Measurements from ENCODE around the gene KLHL21. TPM values are rescaled to one million over a fixed set of nuclear protein-coding genes. Genes with fewer than 3 reads are reported as not detected.

The KLHL21 gene
- total and polyA plus RNA-seq, 10 of the 15 experiments (the other 5 are each of a cell fraction or from before 2014, with no cell fraction given): 0.76 to 12.2 (median 5.2) TPM

DNA sequence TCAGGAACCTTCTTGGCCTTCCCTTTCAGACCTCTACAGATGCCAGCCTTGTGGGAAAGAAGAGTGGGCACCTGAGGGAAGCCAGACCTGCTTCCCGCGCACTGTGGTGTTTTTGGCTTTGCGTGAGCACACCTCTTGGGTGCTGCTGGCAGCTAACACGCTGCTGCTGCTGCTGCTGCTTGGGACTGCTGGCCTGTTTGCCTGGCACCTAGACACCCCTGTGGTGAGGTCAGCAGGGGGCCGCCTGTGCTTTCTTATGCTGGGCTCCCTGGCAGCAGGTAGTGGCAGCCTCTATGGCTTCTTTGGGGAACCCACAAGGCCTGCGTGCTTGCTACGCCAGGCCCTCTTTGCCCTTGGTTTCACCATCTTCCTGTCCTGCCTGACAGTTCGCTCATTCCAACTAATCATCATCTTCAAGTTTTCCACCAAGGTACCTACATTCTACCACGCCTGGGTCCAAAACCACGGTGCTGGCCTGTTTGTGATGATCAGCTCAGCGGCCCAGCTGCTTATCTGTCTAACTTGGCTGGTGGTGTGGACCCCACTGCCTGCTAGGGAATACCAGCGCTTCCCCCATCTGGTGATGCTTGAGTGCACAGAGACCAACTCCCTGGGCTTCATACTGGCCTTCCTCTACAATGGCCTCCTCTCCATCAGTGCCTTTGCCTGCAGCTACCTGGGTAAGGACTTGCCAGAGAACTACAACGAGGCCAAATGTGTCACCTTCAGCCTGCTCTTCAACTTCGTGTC, 23.9 kb downstream of the KLHL21 start:
- peaks cover 21% of the 10 kb centered on the region for H3K79me2 ChIP-seq (ENCODE audit: control insufficient read depth, insufficient read depth, low read length)
- ChIA-PET POLR2A (interaction anchor here (0.6 kb wide), 1 partner anchor 1496 kb away, joined by 3 read pairs; no protein-coding TSS in a partner anchor), SMC1A (ENCODE audit: uncharacterized antibody, unreplicated experiment) (interaction anchor here (2.0 kb wide), 1 partner anchor 26 kb away, joined by 5 read pairs; no protein-coding TSS in a partner anchor), CTCF (interaction anchor here (0.8 to 2.1 kb wide), 2 partner anchors 24 to 89 kb away, joined by 5 read pairs; partner anchors contain the start of genes NOL9 and TAS1R1), RAD21 (ENCODE audit: unreplicated experiment) (interaction anchor here (4.7 kb wide), 1 partner anchor 22 kb away, joined by 38 read pairs; the partner anchor contains the start of gene KLHL21)
- H3K36me3 ChIP-seq (ENCODE audit: control insufficient read depth in 2 of 2, insufficient read depth in 2 of 2, low read length in 1 of 2): no peaks in the 10 kb centered on the region
- H3K9me3 ChIP-seq (replicated peaks; ENCODE audit: control insufficient read depth, insufficient read depth, low read length): no peaks in the 10 kb centered on the region
- ATAC-seq: no peak
- H3K4me2 ChIP-seq (ENCODE audit: control insufficient read depth, insufficient read depth): 0 out of 2 replicates have a peak overlapping the region, but pooled peaks have one; percentile 75
- no TSS peak for BruUV-seq (replicated peaks)
- no peak overlapping the region for H3K4me3 ChIP-seq
- TF ChIP-seq, protein P1, sequence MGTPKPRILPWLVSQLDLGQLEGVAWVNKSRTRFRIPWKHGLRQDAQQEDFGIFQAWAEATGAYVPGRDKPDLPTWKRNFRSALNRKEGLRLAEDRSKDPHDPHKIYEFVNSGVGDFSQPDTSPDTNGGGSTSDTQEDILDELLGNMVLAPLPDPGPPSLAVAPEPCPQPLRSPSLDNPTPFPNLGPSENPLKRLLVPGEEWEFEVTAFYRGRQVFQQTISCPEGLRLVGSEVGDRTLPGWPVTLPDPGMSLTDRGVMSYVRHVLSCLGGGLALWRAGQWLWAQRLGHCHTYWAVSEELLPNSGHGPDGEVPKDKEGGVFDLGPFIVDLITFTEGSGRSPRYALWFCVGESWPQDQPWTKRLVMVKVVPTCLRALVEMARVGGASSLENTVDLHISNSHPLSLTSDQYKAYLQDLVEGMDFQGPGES (IDR thresholded peaks at IDR 0.05): no peak
- TF ChIP-seq SMC3 (IDR thresholded peaks at IDR 0.05; ENCODE audit: borderline replicate concordance, low read length) (no peak), REST (IDR thresholded peaks at IDR 0.05; ENCODE audit: low read depth, low read length) (no peak)
- intact Hi-C loops (cut with micrococcal nuclease; ENCODE audit: unreplicated experiment) (no loop called here), in situ Hi-C loops (cut with MboI) (no loop called here)
- no peak for FAIRE-seq
- H4K20me1 ChIP-seq (ENCODE audit: control insufficient read depth, insufficient read depth): no peaks in the 10 kb centered on the region
- no peak overlapping the region for H3K9ac ChIP-seq (ENCODE audit: control insufficient read depth, insufficient read depth, low read length)
- WGBS (ENCODE audit: insufficient coverage, insufficient replicate concordance, low lambda C conversion rate, missing lambda C conversion rate): 77% methylated on average over 14 of the region's 14 CpGs
- peaks cover 13% of the 10 kb centered on the region for H3K4me1 ChIP-seq (ENCODE audit: control insufficient read depth, insufficient read depth, low read length)
- no peak overlapping the region for H3K27ac ChIP-seq (ENCODE audit: control insufficient read depth, insufficient read depth)
- H3K27me3 ChIP-seq (replicated peaks in 1 of 2; ENCODE audit: control insufficient read depth in 2 of 2, insufficient read depth in 2 of 2, low read length in 1 of 2): no peaks in the 10 kb centered on the region
- DNase-seq (ENCODE audit: low read depth, low spot score): no peak
- peak overlapping the region; percentile 80 for H2AFZ ChIP-seq (ENCODE audit: control insufficient read depth, low read depth, low read length)

Data from GM12878 (cell line).